Effector memory CD4-positive, alpha-beta T cell (primary cell): ENCODE results near the gene CD22.
"Not testable (repeated sequence)": the region's sequence is repeated elsewhere in the genome, so short reads cannot be mapped to it uniquely, and the experiment has no call there.

Experiments
- DNase-seq, 3 donors: peaks; one replicate each; pipeline ENCODE4 v3.0.0-alpha.2; 2020
- H3K27ac ChIP-seq: 2 replicates; pipeline ENCODE4 v1.7.0; 2013; ENCODE audit warnings: mild to moderate bottlenecking, low read length, moderate library complexity; ENCODE audit not compliant: insufficient read depth, poor library complexity, severe bottlenecking
- H3K27me3 ChIP-seq: replicated peaks from 2 replicates; pipeline ENCODE4 v1.7.0; 2013; ENCODE audit warnings: mild to moderate bottlenecking, low read length; ENCODE audit not compliant: insufficient read depth, control insufficient read depth, poor library complexity, severe bottlenecking
- H3K36me3 ChIP-seq: 2 replicates; pipeline ENCODE4 v1.7.0; 2013; ENCODE audit warnings: mild to moderate bottlenecking, low read length, moderate library complexity; ENCODE audit not compliant: control insufficient read depth, insufficient read depth
- H3K4me1 ChIP-seq: 2 replicates; pipeline ENCODE4 v1.7.0; 2013; ENCODE audit warnings: low read length, mild to moderate bottlenecking; ENCODE audit not compliant: control insufficient read depth, insufficient read depth, poor library complexity, severe bottlenecking
- H3K4me3 ChIP-seq: 2 replicates; pipeline ENCODE4 v1.7.0; 2013; ENCODE audit warnings: low read length, low read depth, mild to moderate bottlenecking; ENCODE audit not compliant: insufficient read depth, poor library complexity, severe bottlenecking
- H3K9me3 ChIP-seq: 2 replicates; pipeline ENCODE4 v1.7.0; 2013; ENCODE audit warnings: mild to moderate bottlenecking, low read length, moderate library complexity; ENCODE audit not compliant: control insufficient read depth

The CD22 gene

GRCh38 chr19:35354898-35355297, 25.9 kb downstream of the CD22 start:
- H3K27ac ChIP-seq, result no peak overlapping the region
- no peaks in the 10 kb centered on the region for H3K36me3 ChIP-seq
- no peak for DNase-seq
- H3K4me1 ChIP-seq, result peaks cover 12% of the 10 kb centered on the region
- no peaks in the 10 kb centered on the region for H3K27me3 ChIP-seq
- H3K9me3 ChIP-seq, result no peaks in the 10 kb centered on the region
- no peak overlapping the region for H3K4me3 ChIP-seq

- DNase-seq, result no peak
- Histone ChIP-seq H3K27me3 (no peaks in the 10 kb centered on the region), H3K4me3 (no peak overlapping the region)
Measured at GRCh38 chr19:35355791-35356460, 26.9 kb downstream of the CD22 start.

DNA sequence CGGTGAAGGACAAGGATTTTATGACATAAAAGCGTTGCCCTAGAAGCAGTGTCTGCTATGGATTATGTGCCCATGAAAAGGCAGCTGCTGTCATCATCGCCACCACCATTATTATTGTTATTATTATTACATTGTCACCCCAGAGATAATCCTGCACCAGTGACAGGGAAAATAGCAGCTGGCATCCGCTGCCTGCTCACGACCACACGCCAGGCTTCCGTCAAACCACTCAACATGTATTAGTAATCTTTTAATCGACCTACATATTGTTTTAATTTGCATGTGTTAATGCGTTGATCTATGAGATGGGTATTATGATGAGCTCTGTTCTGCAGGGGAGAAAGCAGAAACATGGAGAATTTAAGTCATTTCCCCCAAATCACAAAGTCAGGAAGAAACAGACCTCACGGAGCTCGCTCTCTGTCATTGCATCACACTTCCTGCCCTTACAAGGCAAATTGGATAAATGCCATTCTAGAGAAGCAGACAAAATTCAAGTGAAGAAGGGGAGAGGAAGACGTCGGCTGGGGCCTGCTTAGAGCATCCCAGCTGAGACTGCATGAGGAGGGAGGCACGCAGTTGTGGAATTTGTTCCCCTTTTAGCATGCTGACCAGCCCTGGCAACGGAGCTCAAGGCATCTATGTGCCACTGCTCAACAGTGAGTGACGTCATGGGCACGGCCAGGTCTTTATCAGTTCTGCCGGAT, 29.0 kb downstream of the CD22 start, which contains the start of gene FFAR3:
TSS of gene FFAR3 (plus strand) at position 594 of the 707 bp plus-strand sequence. CDS start 431 bp downstream, outside the sequence.
- no peaks in the 10 kb centered on the region for H3K9me3 ChIP-seq
- no peak for DNase-seq
- H3K27ac ChIP-seq, result no peak within 1 kb of the TSS
- peaks cover 6% of the 10 kb centered on the region for H3K4me1 ChIP-seq
- H3K36me3 ChIP-seq, result no peaks in the 10 kb centered on the region
- no peak within 1 kb of the TSS for H3K4me3 ChIP-seq
- H3K27me3 ChIP-seq, result no peaks in the 10 kb centered on the region

More at GRCh38 chr19:35355791-35356460, 26.9 kb downstream of the CD22 start:
- H3K27ac ChIP-seq, result no peak overlapping the region
- H3K9me3 ChIP-seq, result no peaks in the 10 kb centered on the region
- no peaks in the 10 kb centered on the region for H3K36me3 ChIP-seq
- H3K4me1 ChIP-seq, result peaks cover 12% of the 10 kb centered on the region

- not testable (repeated sequence) for H3K4me3 ChIP-seq, H3K36me3 ChIP-seq, DNase-seq, H3K9me3 ChIP-seq, H3K27me3 ChIP-seq, H3K27ac ChIP-seq, H3K4me1 ChIP-seq
Measured at GRCh38 chr19:35358834-35359233, 29.8 kb downstream of the CD22 start.

GRCh38 chr19:35359395-35359794, 30.4 kb downstream of the CD22 start:
- H3K27me3 ChIP-seq, result not testable (repeated sequence)

GRCh38 chr19:35360081-35360480, 31.1 kb downstream of the CD22 start:
- H3K27ac ChIP-seq, H3K4me1 ChIP-seq, H3K9me3 ChIP-seq, DNase-seq, H3K36me3 ChIP-seq, H3K4me3 ChIP-seq, H3K27me3 ChIP-seq: not testable (repeated sequence)

More at GRCh38 chr19:35359395-35359794, 30.4 kb downstream of the CD22 start:
- not testable (repeated sequence) for H3K9me3 ChIP-seq, H3K4me1 ChIP-seq, H3K36me3 ChIP-seq, H3K27ac ChIP-seq, DNase-seq, H3K4me3 ChIP-seq

DNA sequence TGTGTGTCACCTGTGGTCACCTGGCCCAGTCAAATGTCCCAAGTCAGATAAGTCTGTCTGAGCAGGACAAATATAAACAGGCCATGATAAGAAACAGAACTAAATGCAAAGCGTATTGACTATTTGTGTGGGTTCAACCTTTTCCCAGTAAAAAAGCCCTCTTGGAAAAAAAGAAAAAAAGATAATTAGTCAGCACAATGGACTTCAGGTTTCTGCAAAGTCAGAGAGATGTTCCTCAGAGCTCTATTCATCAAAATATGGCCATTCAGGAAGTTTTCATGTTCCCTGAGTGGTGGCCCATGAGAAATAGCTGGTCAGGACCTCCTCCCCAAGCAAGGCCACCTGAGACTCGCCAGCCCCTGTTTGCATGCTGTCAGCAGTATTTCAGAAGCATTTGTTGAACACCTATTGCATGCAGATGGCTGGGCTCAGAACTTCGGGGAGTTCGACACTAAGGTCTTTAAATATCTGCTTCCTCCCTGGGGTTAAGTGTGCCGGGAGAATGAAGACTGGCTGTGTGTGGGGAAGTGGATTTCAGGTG, 32.0 kb downstream of the CD22 start:
- no peak for DNase-seq
- Histone ChIP-seq H3K36me3 (no peaks in the 10 kb centered on the region), H3K27me3 (no peaks in the 10 kb centered on the region), H3K4me1 (peaks cover 5% of the 10 kb centered on the region), H3K27ac (no peak overlapping the region), H3K4me3 (no peak overlapping the region), H3K9me3 (no peaks in the 10 kb centered on the region)

GRCh38 chr19:35362261-35363000, 33.4 kb downstream of the CD22 start:
- H3K27ac ChIP-seq, result no peak overlapping the region
- DNase-seq, result no peak
- peaks cover 5% of the 10 kb centered on the region for H3K4me1 ChIP-seq
- H3K27me3 ChIP-seq, result no peaks in the 10 kb centered on the region
- no peaks in the 10 kb centered on the region for H3K36me3 ChIP-seq
- H3K9me3 ChIP-seq, result no peaks in the 10 kb centered on the region
- no peak overlapping the region for H3K4me3 ChIP-seq

GRCh38 chr19:35363001-35363590, 34.1 kb downstream of the CD22 start:
- H3K4me3 ChIP-seq, result no peak overlapping the region
- H3K27ac ChIP-seq, result no peak overlapping the region
- no peaks in the 10 kb centered on the region for H3K9me3 ChIP-seq
- H3K4me1 ChIP-seq, result peaks cover 2% of the 10 kb centered on the region
- H3K36me3 ChIP-seq, result no peaks in the 10 kb centered on the region
- no peak for DNase-seq
- no peaks in the 10 kb centered on the region for H3K27me3 ChIP-seq
